Measurements from ENCODE around the gene RPL22L1.

RPL22L1 gene

GRCh38 chr3:170869645-170870593, at the start of gene RPL22L1:
RPL22L1 (minus strand) TSS chr3:170870195; CDS start chr3:170870167, 28 bp downstream.
- in situ Hi-C loops (cut with HindIII; ENCODE audit: low pct_ligation_motif_present, low sequenced_read_pairs) = no loop called here

GRCh38 chr3:170918715-170919114, 48.7 kb upstream of the RPL22L1 start:
- no peak overlapping the region for H3K4me3 ChIP-seq (ENCODE audit: low read depth, low read length)

More at GRCh38 chr3:170869645-170870593, at the start of gene RPL22L1:
- no peaks in the 10 kb centered on the region for H3K27me3 ChIP-seq (replicated peaks)
- peak within 1 kb of the TSS; percentile 90 for H3K4me3 ChIP-seq (ENCODE audit: low read depth, low read length)
- H3K27ac ChIP-seq = peak within 1 kb of the TSS; percentile 88
- DNase-seq = peak; percentile 93
- TF ChIP-seq CTCF (IDR thresholded peaks at IDR 0.05; ENCODE audit: low read depth, low read length, missing control alignments) = peak; percentile 3
- H3K36me3 ChIP-seq (replicated peaks) = peaks cover 31% of the 10 kb centered on the region

GRCh38 chr3:170914690-170915089, 44.7 kb upstream of the RPL22L1 start:
- no peak overlapping the region for H3K4me3 ChIP-seq (ENCODE audit: low read depth, low read length)
- in situ Hi-C loops (cut with HindIII; ENCODE audit: low pct_ligation_motif_present, low sequenced_read_pairs) = no loop called here
- no peak overlapping the region for H3K27ac ChIP-seq
- H3K36me3 ChIP-seq (replicated peaks) = no peaks in the 10 kb centered on the region
- TF ChIP-seq CTCF (IDR thresholded peaks at IDR 0.05; ENCODE audit: low read depth, low read length, missing control alignments) = no peak
- no peak for DNase-seq
- H3K27me3 ChIP-seq (replicated peaks) = no peaks in the 10 kb centered on the region

More at GRCh38 chr3:170918715-170919114, 48.7 kb upstream of the RPL22L1 start:
- Histone ChIP-seq H3K27me3 (replicated peaks) (no peaks in the 10 kb centered on the region), H3K36me3 (replicated peaks) (no peaks in the 10 kb centered on the region), H3K27ac (no peak overlapping the region)
- no peak for TF ChIP-seq CTCF (IDR thresholded peaks at IDR 0.05; ENCODE audit: low read depth, low read length, missing control alignments)
- in situ Hi-C loops (cut with HindIII; ENCODE audit: low pct_ligation_motif_present, low sequenced_read_pairs) = no loop called here
- DNase-seq = no peak

GRCh38 chr3:170914212-170914611, 44.2 kb upstream of the RPL22L1 start:
- Histone ChIP-seq H3K36me3 (replicated peaks) (no peaks in the 10 kb centered on the region), H3K4me3 (ENCODE audit: low read depth, low read length) (no peak overlapping the region), H3K27me3 (replicated peaks) (no peaks in the 10 kb centered on the region), H3K27ac (no peak overlapping the region)
- DNase-seq = no peak
- in situ Hi-C loops (cut with HindIII; ENCODE audit: low pct_ligation_motif_present, low sequenced_read_pairs) = no loop called here
- no peak for TF ChIP-seq CTCF (IDR thresholded peaks at IDR 0.05; ENCODE audit: low read depth, low read length, missing control alignments)

- in situ Hi-C loops (cut with HindIII; ENCODE audit: low pct_ligation_motif_present, low sequenced_read_pairs) = no loop called here
- Histone ChIP-seq H3K27me3 (replicated peaks) (no peaks in the 10 kb centered on the region), H3K4me3 (ENCODE audit: low read depth, low read length) (no peak overlapping the region), H3K27ac (no peak overlapping the region), H3K36me3 (replicated peaks) (no peaks in the 10 kb centered on the region)
- TF ChIP-seq CTCF (IDR thresholded peaks at IDR 0.05; ENCODE audit: low read depth, low read length, missing control alignments) = no peak
- no peak for DNase-seq
Measured at GRCh38 chr3:170911051-170911450, 41.1 kb upstream of the RPL22L1 start.

All from brain microvascular endothelial cell (primary cell).